Ecto neural progenitor cell (in vitro differentiated cells): ENCODE results near the gene FRMD8.
A peak's percentile ranks its signal among the peaks of the same experiment; 100 is the strongest.
"Not testable (repeated sequence)": the region's sequence is repeated elsewhere in the genome, so short reads cannot be mapped to it uniquely, and the experiment has no call there.

Experiments
- DNase-seq: peaks from one replicate; pipeline ENCODE4 v3.0.0-alpha.2; 2018; ENCODE audit warnings: low spot score

The FRMD8 gene

DNA sequence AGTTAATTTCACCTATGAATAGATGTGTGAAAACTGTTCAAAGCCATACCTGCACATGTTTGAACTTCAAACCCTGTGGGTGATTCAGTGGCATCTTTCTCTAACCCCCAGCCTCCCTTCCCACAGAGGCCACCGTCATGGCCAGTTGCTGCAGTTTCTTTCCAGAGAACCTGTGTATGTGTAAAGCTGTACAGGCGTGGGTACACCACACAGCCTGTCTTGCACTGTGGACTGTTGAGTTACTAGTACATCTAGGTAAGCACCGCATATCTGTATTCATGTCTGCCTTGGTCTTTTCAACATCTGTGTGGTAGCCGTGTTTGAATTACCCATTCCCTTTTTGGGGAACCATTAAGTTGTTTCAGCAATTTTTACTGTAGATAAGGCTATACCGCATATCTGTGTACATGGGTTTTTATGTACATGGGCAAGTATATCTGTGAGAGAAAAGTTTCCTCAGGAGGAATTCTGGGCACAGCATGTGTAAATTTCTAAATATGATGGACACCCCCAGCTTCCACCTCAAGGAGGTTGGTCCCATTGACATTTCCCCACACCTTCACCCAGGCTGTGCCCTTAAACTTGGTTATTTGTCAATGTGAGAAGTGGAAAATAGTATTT, 50.1 kb downstream of the FRMD8 start:
- DNase-seq = no peak

GRCh38 chr11:65437436-65438227, 51.2 kb downstream of the FRMD8 start:
- no peak for DNase-seq

DNA sequence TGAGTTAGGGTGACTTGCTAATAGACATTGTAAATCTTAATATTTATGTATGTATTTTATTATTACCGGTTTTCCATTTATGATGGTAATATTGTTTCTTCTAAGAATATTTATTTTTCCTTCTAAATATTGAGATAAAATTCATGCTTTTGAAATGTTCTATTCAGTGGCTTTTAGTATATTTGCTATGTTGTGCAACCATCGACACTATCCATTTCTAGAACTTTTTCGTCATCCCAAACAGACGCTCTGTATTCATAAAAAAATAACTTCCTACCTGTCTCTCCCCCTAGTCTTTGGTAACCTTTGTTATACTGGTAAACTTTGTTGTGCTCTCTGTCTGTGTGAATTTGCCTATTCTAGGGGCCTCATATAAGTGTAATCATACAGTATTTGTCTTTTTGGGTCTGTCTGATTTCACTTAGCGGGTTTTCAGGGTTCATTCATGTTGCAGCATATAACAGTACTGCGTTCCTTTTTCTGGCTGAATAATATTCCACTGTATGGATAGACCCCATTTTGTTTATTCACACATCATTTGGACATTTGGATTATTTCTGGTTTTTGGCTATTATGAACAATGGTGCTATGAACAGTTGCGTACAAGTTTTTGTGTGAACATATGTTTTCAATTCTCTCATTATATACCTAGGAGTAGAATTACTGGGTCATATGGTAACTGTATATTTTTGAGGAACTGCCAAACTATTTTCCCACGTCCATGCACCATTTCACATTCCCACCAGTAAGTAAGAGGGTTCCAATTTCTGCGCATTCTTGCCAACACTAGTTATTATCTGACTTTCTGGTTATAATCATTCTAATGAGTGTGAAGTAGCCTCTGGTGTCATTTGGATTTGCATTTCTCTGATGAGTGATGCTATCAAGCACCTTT, 52.1 kb downstream of the FRMD8 start:
- no peak for DNase-seq

DNA sequence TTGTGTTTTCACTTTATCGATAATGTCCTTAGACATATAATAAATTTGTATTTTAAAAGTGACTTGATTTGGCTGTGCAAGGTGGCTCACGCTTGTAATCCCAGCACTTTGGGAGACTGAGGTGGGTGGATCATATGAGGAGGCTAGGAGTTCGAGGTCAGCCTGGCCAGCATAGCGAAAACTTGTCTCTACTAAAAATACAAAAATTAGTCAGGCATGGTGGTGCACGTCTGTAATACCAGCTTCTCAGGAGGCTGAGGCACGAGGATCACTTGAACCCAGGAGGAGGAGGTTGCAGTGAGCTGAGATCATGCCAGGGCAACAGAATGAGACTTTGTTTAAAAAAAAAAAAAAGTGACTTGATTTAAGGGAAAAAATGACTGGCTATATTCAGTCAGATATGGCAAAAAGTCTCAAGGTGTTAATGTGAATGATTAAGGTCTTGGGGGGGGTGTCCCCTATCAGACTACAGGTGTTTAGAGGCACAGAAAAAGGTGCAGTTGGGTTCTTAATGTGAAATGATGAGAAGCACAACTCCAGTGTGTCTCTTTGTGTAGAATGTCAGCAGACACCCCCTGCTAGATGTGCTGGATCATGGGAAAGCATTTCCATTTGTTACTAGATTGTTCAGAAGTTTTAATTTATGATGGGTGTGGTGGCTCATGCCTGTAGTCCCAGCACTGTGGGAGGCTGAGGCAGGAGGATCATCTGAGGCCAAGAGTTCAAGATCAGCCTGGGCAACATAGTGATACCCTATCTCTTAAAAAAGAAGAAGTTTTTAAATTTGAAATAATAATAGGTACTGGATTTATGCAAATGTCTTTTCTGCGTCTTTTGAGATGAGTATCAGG, 53.1 kb downstream of the FRMD8 start:
- no peak for DNase-seq

DNA sequence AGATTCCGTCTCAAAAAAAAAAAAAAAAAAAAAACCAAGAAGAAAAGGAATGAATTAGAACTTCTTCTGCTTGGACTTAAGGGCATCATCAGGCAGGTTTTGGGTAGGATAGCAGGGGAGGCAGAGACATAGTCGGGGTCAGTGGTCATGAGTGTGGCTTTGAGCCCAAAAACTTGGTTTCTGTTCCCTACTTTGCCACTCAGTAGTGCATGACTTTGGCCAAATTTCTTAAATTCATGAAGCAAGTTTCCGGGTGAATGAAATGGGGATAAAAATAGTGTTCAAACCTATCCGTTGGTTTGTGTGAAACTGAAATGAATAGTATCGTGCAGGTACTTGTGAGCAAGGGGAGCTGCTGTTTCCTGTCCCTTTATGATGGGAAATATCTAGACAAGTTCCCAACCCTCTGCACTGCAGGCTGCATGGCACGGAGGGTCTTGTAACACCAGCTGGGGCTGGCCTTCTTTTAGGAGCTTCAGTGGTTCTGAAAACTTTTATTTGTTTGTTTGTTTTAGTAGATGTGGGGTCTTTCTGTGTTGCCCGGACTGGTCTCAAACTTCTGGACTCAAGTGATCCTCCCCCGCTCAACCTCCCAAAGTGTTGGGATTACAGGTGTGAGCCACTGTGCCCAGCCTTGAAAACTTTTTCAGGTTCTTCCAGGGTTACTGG, 54.5 kb downstream of the FRMD8 start:
- DNase-seq = no peak

DNA sequence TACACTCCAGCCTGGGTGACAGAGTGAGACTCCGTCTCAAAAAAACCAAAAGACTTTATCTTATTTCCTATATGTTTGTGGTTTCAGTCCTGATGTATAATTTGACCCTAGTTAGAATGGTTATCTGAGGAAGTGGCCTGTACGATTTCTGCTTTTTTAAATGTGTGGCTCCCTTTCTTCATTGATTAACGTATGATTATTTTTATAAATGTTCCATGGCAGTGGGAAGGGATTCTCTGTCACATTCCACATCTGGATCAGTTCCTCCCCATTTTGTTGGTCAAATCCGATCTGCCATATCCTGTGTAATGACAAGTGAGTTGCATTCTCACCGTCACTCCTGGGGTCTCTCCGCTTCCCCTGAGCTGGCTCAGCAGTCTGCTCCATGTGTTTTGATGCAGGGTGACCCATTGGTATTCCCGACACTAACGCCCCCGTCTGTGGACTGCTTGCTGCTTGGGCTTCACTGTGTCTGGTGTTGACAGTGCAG, 56.5 kb downstream of the FRMD8 start:
- DNase-seq = no peak

DNA sequence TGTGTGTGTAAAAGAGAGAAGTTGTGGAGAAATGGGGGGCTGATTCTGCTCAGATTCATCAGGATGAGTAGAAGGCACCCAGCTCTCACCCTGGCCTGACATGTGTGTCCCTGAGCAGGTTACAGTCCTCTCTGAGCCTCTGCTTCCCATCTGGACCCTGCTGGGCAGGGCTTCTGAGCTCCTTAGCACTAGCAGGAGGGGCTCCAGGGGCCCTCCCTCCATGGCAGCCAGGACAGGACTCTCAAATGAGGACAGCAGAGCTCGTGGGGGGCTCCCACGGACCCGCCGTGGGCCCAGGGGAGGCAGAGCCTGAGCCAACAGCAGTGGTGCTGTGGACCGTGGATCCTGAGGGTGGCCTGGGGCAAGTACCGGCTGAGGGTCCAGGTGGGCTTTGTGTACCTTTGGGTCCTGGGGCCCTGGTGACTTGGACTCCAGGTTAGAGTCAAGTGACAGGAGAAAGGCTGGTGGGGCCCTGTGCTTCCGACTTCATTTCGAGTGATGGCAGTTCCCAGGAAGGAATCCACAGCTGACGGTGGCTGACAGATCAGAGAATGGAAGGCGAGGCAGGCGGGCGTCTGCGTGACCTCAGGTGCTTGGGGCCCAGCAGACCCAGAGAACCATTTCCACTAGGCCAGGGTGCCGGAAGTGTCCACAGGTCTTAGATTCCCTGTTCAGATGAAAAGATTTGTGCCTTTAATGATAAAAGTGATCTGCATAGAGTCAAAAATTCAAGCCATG, 58.0 kb downstream of the FRMD8 start:
- DNase-seq = no peak

GRCh38 chr11:65445101-65445603, 58.7 kb downstream of the FRMD8 start:
- no peak for DNase-seq

DNA sequence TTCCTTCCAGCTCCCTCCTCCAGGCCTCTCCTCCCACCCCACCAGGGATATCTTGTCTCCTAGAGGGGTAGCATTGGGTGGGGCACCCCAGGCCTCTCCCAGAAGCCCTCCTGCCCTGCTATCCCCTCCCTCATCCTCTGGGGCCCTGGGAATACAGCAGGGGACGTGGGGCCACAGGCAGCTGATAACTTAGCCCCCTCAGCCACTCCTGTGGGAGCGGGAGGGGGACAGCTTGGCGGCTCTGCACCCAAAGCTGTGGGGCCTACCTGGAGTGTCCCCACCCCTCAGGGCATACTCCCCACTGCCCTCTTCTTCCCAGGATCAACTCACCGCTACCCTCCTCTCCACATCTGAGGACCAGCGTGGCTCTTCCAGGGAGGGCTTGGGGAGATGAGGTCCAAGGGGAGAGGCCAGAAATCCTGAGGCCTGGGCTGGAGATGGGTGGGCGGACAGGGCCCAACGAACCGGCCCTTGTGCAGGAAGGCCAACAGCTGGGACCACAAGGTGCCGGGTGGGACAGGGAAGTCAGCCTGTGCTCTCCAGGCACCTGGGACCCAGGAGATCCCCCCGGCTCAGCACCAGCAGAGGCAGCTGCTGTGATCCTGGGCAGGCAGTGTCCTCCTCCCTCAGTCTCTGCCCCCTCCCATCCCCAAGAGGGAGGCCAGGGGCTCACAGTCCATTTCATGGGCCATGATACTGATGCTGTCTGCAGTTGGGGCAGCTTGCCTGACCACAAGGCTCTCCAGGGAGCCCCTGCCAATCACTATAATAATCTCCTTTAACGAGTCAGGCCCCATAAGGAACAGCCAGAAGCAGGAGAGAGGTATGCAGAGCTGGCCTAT, 59.4 kb downstream of the FRMD8 start:
- no peak for DNase-seq

- DNase-seq = no peak
Measured at GRCh38 chr11:65446446-65447277, 60.2 kb downstream of the FRMD8 start.

DNA sequence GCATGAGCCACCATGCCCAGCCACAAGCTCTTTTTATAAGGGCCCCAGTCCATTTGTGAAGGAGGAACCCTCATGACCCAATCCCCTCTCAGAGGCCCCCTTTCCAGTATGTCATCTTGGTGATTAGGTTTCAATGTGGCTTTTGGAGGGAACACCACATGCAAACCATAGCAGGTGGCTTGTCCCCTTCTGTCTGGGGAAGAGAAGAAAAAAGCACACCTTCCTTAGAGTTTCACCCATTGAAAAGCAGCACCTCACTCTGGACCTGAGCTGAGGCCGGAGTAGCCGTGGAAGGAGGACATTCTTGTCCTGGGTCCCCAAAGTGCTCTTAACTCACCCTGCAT, 61.6 kb downstream of the FRMD8 start:
- DNase-seq = no peak

- DNase-seq = peak; percentile 52
Measured at GRCh38 chr11:65448418-65449105, 62.1 kb downstream of the FRMD8 start.

DNA sequence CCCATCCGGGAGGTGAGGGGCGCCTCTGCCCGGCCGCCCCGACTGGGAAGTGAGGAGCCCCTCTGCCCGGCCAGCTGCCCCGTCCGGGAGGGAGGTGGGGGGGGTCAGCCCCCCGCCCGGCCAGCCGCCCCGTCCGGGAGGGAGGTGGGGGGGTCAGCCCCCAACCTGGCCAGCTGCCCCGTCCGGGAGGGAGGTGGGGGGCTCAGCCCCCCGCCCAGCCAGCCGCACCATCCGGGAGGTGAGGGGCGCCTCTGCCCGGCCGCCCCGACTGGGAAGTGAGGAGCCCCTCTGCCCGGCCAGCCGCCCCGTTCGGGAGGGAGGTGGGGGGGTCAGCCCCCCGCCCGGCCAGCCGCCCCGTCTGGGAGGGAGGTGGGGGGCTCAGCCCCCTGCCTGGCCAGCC, 64.9 kb downstream of the FRMD8 start:
- not testable (repeated sequence) for DNase-seq

- not testable (repeated sequence) for DNase-seq
Measured at GRCh38 chr11:65452259-65452658, 65.8 kb downstream of the FRMD8 start.

DNA sequence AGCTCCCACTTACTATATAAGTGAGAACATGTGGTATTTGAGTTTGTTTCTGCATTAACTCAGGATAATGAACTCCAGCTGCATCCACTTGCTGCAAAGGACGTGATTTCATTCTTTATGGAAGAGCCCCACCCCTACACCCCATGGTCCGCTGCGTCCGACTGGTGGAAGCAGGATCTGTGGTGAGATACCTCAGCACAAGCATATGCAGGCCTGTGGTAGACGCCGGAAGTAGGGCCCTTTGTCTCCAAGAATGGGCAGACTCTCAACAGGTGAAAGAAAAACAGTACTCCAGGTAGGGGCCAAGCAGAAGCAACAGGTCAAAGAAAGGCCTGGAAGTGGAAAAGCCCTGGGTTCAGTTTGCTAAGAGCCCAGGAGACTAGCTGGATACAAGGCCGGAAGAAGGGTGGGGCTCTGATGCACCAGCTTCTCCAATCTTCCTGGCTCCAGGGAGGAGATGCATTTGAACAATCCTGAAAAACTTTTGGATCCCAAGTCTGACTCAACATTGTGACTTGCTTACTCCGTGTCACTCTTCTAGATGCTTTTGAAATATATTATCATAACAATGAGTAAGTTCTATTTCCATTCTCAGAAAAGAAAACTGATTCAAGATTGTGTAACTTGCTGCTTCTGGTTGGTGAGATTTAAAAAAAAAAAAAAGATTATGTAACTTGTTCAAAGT, 66.5 kb downstream of the FRMD8 start:
- DNase-seq = no peak

DNA sequence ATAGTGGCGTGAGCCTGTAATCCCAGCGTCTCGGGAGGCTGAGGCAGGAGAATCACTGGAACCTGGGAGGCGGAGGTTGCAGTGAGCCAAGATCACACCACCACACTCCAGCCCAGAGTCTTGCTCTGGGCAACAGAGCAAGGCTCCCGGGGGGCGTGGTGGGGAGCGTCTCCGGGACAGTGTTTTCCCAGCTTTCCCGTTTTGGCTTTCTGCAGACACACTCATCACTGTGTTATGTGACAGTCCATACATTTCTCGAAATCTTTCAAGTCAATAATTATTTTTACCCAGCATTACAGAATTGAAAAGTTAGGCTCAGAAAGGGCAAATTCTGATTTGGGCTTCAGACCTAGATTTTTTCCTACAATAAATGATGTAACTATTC, 67.9 kb downstream of the FRMD8 start:
- DNase-seq = no peak
